Panc1 (cell line): ENCODE results near the gene SPRN. TPM values are rescaled to one million over a fixed set of nuclear protein-coding genes. Genes with fewer than 3 reads are reported as not detected.
"Not testable (repeated sequence)": the region's sequence is repeated elsewhere in the genome, so short reads cannot be mapped to it uniquely, and the experiment has no call there.

Experiments used
- ATAC-seq: fragments of 200-7000 bp; cut with Tn5 transposase; 2 replicates; pipeline ENCODE4 v1.9.1; 2020; ENCODE audit warnings: mild to moderate bottlenecking, moderate library complexity
- BruUV-seq: library from RNA; stranded (reverse); fragments of 400-500 nt; replicated peaks from 2 replicates; lab custom pipeline; 2021; lab: Mats Ljungman, UMichigan
- CTCF ChIA-PET: fragments of 300-600 bp; sonication (Branson Sonifier 250); formaldehyde crosslinking; loops from one replicate; lab custom pipeline; 2022; ENCODE audit warnings: antibody characterized with exemption; lab: Charles Lee
- POLR2A ChIA-PET: fragments of 300-600 bp; sonication (Branson Sonifier 250); formaldehyde crosslinking; loops from one replicate; lab custom pipeline; 2022; ENCODE audit warnings: antibody characterized with exemption; lab: Charles Lee
- DNase-seq: peaks from one replicate; pipeline ENCODE4 v3.0.0-alpha.2; 2010; ENCODE audit warnings: low read depth, low spot score
- H3K27ac ChIP-seq: 2 replicates; pipeline ENCODE4 v1.5.1; 2011; ENCODE audit warnings: mild to moderate bottlenecking, low read length, inconsistent platforms
- H3K27me3 ChIP-seq: fragments of 200-500 bp; sonication (Bioruptor generic); 2 replicates; pipeline ENCODE4 v1.6.0; 2014; ENCODE audit warnings: low read length, inconsistent platforms; ENCODE audit not compliant: control insufficient read depth, insufficient read depth
- H3K36me3 ChIP-seq: fragments of 200-500 bp; sonication (Bioruptor generic); 2 replicates; pipeline ENCODE4 v1.5.1; 2014; ENCODE audit warnings: inconsistent platforms, mild to moderate bottlenecking, low read length, moderate library complexity; ENCODE audit not compliant: control insufficient read depth, insufficient read depth
- H3K4me1 ChIP-seq: 2 replicates; pipeline ENCODE4 v1.5.1; 2011; ENCODE audit warnings: inconsistent platforms, mild to moderate bottlenecking, low read length, moderate library complexity; ENCODE audit not compliant: control insufficient read depth, insufficient read depth
- H3K4me3 ChIP-seq, 2 experiments: 2 replicates each; pipeline ENCODE4 v1.5.1; 2011 to 2012; ENCODE audit warnings: low read depth in 2 of 2, low read length in 2 of 2, mild to moderate bottlenecking in 2 of 2, inconsistent platforms in 1 of 2, moderate library complexity in 1 of 2
- H3K9me3 ChIP-seq: fragments of 200-500 bp; sonication (Bioruptor generic); 2 replicates; pipeline ENCODE4 v1.5.1; 2014; ENCODE audit warnings: low read depth, mild to moderate bottlenecking, inconsistent platforms, low read length, moderate library complexity; ENCODE audit not compliant: control insufficient read depth, insufficient read depth
- CTCF ChIP-seq: fragments of 450-650 bp; IDR thresholded peaks from 2 replicates; pipeline ENCODE4 v1.5.1; 2017; ENCODE audit warnings: mild to moderate bottlenecking
- POLR2AphosphoS5 ChIP-seq: IDR thresholded peaks from 2 replicates; pipeline ENCODE4 v1.6.1; 2012; ENCODE audit warnings: mild to moderate bottlenecking, low read depth, low read length, moderate library complexity
- REST ChIP-seq, 2 experiments: IDR thresholded peaks; 2 replicates each; pipeline ENCODE4 v1.6.1; 2011 to 2012; ENCODE audit warnings: low read depth in 2 of 2, control low read depth in 1 of 2, low read length in 1 of 2, mild to moderate bottlenecking in 1 of 2, moderate library complexity in 1 of 2; ENCODE audit not compliant: insufficient read depth in 1 of 2
- SIN3A ChIP-seq: IDR thresholded peaks from 2 replicates; pipeline ENCODE4 v1.6.1; 2012; ENCODE audit warnings: low read depth, mild to moderate bottlenecking, low read length, moderate library complexity, borderline replicate concordance; ENCODE audit not compliant: insufficient read depth
- TCF7L2 ChIP-seq: IDR thresholded peaks from 2 replicates; pipeline ENCODE4 v1.6.1; 2011; ENCODE audit warnings: mild to moderate bottlenecking, low read depth, low read length, inconsistent platforms
- in situ Hi-C: cut with HindIII; loops from 2 replicates; pipeline ENCODE4 v1.10.0; 2016; ENCODE audit warnings: low sequenced_read_pairs, low pct_unique_long_range_greater_than_20kb
- intact Hi-C: fragments of 100-400 bp; cut with micrococcal nuclease; formaldehyde crosslinking; loops from one replicate; pipeline ENCODE4 v1.10.0; 2022; ENCODE audit not compliant: unreplicated experiment
- total RNA-seq: library from RNA; stranded (reverse); gene quantifications from one replicate; pipeline ENCODE4 v1.2.1, GENCODE V29; 2021; ENCODE audit not compliant: unreplicated experiment

Gene SPRN
- total RNA-seq, 1 experiment from 2014 or later, result 0.64 TPM

GRCh38 chr10:133414401-133414800 is 10.0 kb downstream of the SPRN start:
- H3K4me3 ChIP-seq, BruUV-seq, in situ Hi-C loops, ATAC-seq, intact Hi-C loops, H3K27me3 ChIP-seq, H3K4me1 ChIP-seq, H3K27ac ChIP-seq, POLR2A ChIA-PET, DNase-seq, CTCF ChIA-PET: not testable (repeated sequence)
- peaks cover 12% of the 10 kb centered on the region for H3K36me3 ChIP-seq
- H3K9me3 ChIP-seq, result peaks cover 24% of the 10 kb centered on the region

GRCh38 chr10:133412381-133412711 is 12.1 kb downstream of the SPRN start:
- no TSS peak for BruUV-seq

More at GRCh38 chr10:133412381-133412711, 12.1 kb downstream of the SPRN start:
- DNase-seq (no peak), ATAC-seq (no peak)
- Histone ChIP-seq H3K27me3 (no peaks in the 10 kb centered on the region), H3K27ac (no peak overlapping the region), H3K4me3 (no peak overlapping the region), H3K36me3 (peaks cover 12% of the 10 kb centered on the region), H3K4me1 (no peaks in the 10 kb centered on the region), H3K9me3 (peaks cover 26% of the 10 kb centered on the region)
- POLR2A ChIA-PET, result no interaction called here
- in situ Hi-C loops (no loop called here), intact Hi-C loops (no loop called here)
- CTCF ChIA-PET, result no interaction called here
- no peak for TF ChIP-seq SIN3A
- TF ChIP-seq TCF7L2, result no peak
- TF ChIP-seq CTCF, result no peak
- no peak for TF ChIP-seq REST (IDR thresholded peaks at IDR 0.05; ENCODE audit: insufficient read depth in 1 of 2, low read depth in 2 of 2, low read length in 1 of 2)
- TF ChIP-seq POLR2AphosphoS5, result no peak
